ENCODE data around the gene NRG4.

DNA sequence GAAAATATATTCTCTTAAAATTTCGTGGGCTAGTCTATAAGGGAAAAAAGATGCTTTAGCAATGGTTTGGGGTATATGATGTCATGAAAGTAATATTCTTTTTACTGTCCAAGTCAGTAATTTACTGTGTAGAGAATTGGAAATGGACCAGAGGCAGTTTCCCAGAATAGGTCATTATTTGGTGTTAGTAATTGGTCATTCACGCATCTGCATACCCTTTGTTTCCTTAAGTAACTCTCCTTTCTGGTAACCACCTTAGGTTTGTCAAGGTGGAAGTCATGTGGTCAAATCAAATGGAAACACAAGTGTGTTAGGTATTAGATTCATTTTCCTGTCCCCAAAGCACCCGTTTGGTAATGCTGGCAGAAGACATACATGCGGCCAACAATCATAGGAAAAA, 84.6 kb downstream of the NRG4 start:
- TF ChIP-seq CTCF (conservative IDR thresholded peaks at IDR 0.05; ENCODE audit: low read depth in 2 of 2) (no peak), REST (IDR thresholded peaks at IDR 0.05; ENCODE audit: unreplicated experiment) (no peak), STAT1 (IDR thresholded peaks at IDR 0.05; ENCODE audit: unreplicated experiment) (no peak)

Data from GM23338 (cell line).